ENCODE measurements around the gene PPP1R14B.

Gene PPP1R14B

GRCh38 chr11:64247729-64248531 is 1.2 kb upstream of the PPP1R14B start:
- TF ChIP-seq ZFX (IDR thresholded peaks at IDR 0.05) (no peak), CTCF (conservative IDR thresholded peaks at IDR 0.05) (no peak)
- H3K27ac ChIP-seq, result peak overlapping the region; percentile 97

GRCh38 chr11:64246621-64246870 is 197 bp downstream of the PPP1R14B start:
- H3K27ac ChIP-seq, result peak overlapping the region; percentile 97

- peak overlapping the region; percentile 97 for H3K27ac ChIP-seq
- TF ChIP-seq CTCF (conservative IDR thresholded peaks at IDR 0.05) (no peak), ZFX (IDR thresholded peaks at IDR 0.05) (peak; percentile 33; the same call in 1 of the 2 replicates)
These were observed 734 bp downstream of the PPP1R14B start for GRCh38 chr11:64245797-64246620.

GRCh38 chr11:64245401-64245796 is 1.3 kb downstream of the PPP1R14B start:
- H3K27ac ChIP-seq, result peak overlapping the region; percentile 97
- no peak for TF ChIP-seq ZFX (IDR thresholded peaks at IDR 0.05)
- no peak for TF ChIP-seq CTCF (conservative IDR thresholded peaks at IDR 0.05)

GRCh38 chr11:64244966-64245365 is 1.8 kb downstream of the PPP1R14B start:
- peak overlapping the region; percentile 97 for H3K27ac ChIP-seq
- no peak for TF ChIP-seq CTCF (conservative IDR thresholded peaks at IDR 0.05)
- TF ChIP-seq ZFX (IDR thresholded peaks at IDR 0.05), result no peak

- TF ChIP-seq CTCF (conservative IDR thresholded peaks at IDR 0.05) (no peak), ZFX (IDR thresholded peaks at IDR 0.05) (no peak)
- no peak overlapping the region; the same call in 1 of the 2 replicates for H3K27ac ChIP-seq
These were observed 2.6 kb downstream of the PPP1R14B start for GRCh38 chr11:64244107-64244506.

GRCh38 chr11:64243236-64243854 is 3.4 kb downstream of the PPP1R14B start:
- TF ChIP-seq CTCF (conservative IDR thresholded peaks at IDR 0.05), result no peak
- no peak for TF ChIP-seq ZFX (IDR thresholded peaks at IDR 0.05)
- peak overlapping the region; percentile 86 for H3K27ac ChIP-seq

All from C4-2B (cell line).